BE2C (cell line): ENCODE measurements around the gene FAM110A.

Source experiments
- DNase-seq: peaks from one replicate; pipeline ENCODE4 v3.0.0-alpha.2; 2020
- H3K27me3 ChIP-seq: fragments of 250-450 bp; sonication (Bioruptor Pico); 2 replicates; pipeline ENCODE4 v1.5.1; 2020; ENCODE audit warnings: mild to moderate bottlenecking
- H3K36me3 ChIP-seq: fragments of 250-450 bp; sonication (Bioruptor Pico); 2 replicates; pipeline ENCODE4 v1.5.1; 2020; ENCODE audit warnings: mild to moderate bottlenecking
- H3K4me1 ChIP-seq: fragments of 250-450 bp; sonication (Bioruptor Pico); 2 replicates; pipeline ENCODE4 v1.5.1; 2020
- H3K4me3 ChIP-seq: 2 replicates; pipeline ENCODE4 v1.5.1; 2011; ENCODE audit warnings: low read depth, low read length
- H3K9me3 ChIP-seq: fragments of 250-450 bp; sonication (Bioruptor Pico); 2 replicates; pipeline ENCODE4 v1.5.1; 2020
- CTCF ChIP-seq: IDR thresholded peaks from 2 replicates; pipeline ENCODE4 v1.5.1; 2012; ENCODE audit warnings: mild to moderate bottlenecking, low read depth, low read length

FAM110A gene

GRCh38 chr20:818001-818664, 15.4 kb upstream of the FAM110A start:
- Histone ChIP-seq H3K4me3 (no peak overlapping the region), H3K36me3 (no peaks in the 10 kb centered on the region), H3K4me1 (no peaks in the 10 kb centered on the region), H3K27me3 (no peaks in the 10 kb centered on the region), H3K9me3 (no peaks in the 10 kb centered on the region)
- DNase-seq = no peak
- TF ChIP-seq CTCF = no peak

GRCh38 chr20:819680-820322, 13.7 kb upstream of the FAM110A start:
- Histone ChIP-seq H3K27me3 (no peaks in the 10 kb centered on the region), H3K4me3 (no peak overlapping the region), H3K36me3 (no peaks in the 10 kb centered on the region), H3K9me3 (no peaks in the 10 kb centered on the region), H3K4me1 (no peaks in the 10 kb centered on the region)
- no peak for TF ChIP-seq CTCF
- DNase-seq = no peak

GRCh38 chr20:820323-820953, 13.1 kb upstream of the FAM110A start:
- no peak for DNase-seq
- Histone ChIP-seq H3K27me3 (no peaks in the 10 kb centered on the region), H3K36me3 (no peaks in the 10 kb centered on the region), H3K4me3 (no peak overlapping the region), H3K9me3 (no peaks in the 10 kb centered on the region), H3K4me1 (no peaks in the 10 kb centered on the region)
- no peak for TF ChIP-seq CTCF

- H3K36me3 ChIP-seq = no peaks in the 10 kb centered on the region
- no peak for TF ChIP-seq CTCF
- H3K27me3 ChIP-seq = no peaks in the 10 kb centered on the region
- H3K9me3 ChIP-seq = no peaks in the 10 kb centered on the region
- H3K4me3 ChIP-seq = no peak overlapping the region
- H3K4me1 ChIP-seq = no peaks in the 10 kb centered on the region
- DNase-seq = no peak
These were observed 12.3 kb upstream of the FAM110A start for GRCh38 chr20:821046-821730.

GRCh38 chr20:821731-822065, 11.8 kb upstream of the FAM110A start:
- DNase-seq = no peak
- H3K4me3 ChIP-seq = no peak overlapping the region
- no peak for TF ChIP-seq CTCF
- H3K9me3 ChIP-seq = no peaks in the 10 kb centered on the region
- no peaks in the 10 kb centered on the region for H3K27me3 ChIP-seq
- H3K4me1 ChIP-seq = no peaks in the 10 kb centered on the region
- no peaks in the 10 kb centered on the region for H3K36me3 ChIP-seq
